CMK (cell line): ENCODE results near the gene MT4.
"Not testable (repeated sequence)": the region's sequence is repeated elsewhere in the genome, so short reads cannot be mapped to it uniquely, and the experiment has no call there.

Experiments
- DNase-seq: peaks from one replicate; pipeline ENCODE4 v3.0.0-alpha.2; 2010; ENCODE audit warnings: low read depth

Gene MT4

DNA sequence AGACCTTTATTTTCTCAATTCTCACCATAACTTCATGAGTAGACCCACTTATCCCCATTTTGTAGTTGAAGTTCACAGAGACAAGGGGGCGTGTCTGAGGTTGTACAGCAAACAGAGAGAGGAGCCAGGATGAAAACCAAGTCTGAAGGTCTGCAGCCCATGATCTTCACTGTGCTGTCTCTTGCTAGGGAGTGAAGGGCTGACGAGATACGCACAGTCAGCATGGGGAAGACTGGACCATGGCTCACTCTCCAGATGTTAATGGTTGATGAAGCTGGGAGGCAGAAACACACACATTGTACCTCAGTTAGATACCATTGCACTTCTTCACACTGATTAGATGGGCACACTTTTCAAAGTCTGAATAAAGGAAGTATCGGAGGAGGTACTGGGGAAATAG, 5.8 kb upstream of the MT4 start:
- DNase-seq = no peak

DNA sequence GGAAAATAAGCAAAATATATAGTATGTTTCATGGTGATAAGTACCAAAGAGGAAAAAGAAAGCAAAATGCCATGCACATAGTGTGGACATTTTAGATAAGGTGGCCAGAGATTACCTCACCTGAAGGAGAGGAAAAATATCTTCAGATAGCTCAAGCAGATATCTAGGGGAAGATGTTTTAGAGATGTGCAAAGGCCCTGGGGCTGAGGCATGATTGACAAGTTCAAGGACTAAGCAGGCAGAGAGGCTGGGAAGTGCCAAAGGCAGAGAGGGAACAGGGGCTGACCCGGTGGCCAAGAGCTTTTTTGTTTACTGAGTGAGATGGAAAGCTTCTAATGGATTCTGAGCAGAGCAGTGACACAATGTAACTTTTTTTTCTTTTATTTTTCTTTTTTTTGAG, 4.4 kb upstream of the MT4 start:
- no peak for DNase-seq

DNA sequence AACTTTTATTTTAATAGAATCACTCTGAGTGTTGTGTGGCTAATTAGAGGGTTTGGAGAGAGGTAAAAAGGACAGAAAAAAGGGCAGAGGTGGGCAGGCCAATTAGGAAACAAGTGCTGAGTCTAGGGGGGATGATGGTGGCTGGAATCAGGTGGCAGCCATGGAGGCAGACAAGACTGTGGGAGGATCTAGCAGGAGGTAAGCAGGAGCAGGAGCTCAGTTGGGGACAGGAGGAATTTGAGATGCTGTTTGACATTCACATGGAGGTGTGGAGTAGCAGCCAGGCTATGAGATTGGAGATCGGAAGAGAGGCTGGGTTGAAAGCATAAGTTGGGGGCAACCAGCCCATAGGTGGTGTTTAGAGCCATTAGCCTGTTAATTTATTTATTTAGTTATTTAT, 3.7 kb upstream of the MT4 start:
- no peak for DNase-seq

DNA sequence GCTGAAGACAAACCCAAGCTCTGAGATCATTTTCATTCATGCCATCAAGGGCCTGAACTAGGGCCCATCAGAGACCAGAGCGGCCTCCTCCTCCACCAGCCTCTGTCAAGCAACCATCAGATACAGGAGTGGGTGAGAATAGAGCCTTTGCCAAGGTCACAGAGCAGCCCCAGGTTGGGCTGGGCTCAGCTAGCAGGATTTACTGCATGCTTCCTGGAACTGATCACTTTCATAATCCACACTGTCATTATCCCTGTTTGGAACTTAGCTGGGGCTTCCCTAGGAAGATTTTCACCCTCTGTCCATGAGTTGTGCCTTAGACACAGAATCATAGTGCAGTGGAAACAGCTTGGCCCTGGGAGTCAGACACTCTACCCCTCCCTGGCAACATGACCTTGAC, 5.1 kb downstream of the MT4 start:
- no peak for DNase-seq

DNA sequence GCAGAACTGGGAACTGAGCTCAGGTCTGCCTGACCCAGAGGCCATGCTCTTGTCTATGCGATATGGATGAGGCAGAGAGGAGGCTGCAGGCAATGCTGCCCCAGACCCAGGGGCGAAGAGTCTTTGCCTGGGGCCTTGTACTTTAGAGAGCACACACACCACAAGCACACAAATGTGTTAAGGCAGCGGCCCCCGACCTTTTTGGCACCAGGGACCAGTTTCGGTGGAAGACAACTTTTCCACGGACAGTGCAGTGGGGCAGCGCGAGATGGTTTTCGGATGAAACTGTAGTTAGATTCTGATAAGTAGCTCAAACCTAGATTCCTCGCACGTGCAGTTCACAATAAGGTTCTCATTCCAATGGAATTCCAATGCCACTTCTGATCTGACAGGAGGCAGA, 6.7 kb downstream of the MT4 start:
- DNase-seq = no peak

DNA sequence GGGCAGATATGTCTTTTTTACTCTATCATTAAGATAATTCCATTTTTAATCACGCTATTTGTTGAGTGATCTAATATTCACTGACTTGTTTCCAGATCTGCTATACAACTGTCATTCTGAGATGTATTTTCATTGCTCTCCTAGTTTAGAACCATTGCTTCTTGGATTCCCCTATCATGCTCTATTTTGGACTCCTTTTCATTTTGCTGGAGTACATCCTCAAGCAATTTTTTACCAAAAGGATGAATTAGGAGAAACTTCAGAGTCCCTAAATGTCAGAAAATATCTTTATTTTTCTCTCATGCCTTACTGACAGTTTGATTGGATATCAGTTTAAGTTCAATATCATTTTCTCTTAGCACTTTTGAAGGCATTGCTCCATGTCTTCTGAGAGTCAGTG, 9.8 kb downstream of the MT4 start:
- no peak for DNase-seq

DNA sequence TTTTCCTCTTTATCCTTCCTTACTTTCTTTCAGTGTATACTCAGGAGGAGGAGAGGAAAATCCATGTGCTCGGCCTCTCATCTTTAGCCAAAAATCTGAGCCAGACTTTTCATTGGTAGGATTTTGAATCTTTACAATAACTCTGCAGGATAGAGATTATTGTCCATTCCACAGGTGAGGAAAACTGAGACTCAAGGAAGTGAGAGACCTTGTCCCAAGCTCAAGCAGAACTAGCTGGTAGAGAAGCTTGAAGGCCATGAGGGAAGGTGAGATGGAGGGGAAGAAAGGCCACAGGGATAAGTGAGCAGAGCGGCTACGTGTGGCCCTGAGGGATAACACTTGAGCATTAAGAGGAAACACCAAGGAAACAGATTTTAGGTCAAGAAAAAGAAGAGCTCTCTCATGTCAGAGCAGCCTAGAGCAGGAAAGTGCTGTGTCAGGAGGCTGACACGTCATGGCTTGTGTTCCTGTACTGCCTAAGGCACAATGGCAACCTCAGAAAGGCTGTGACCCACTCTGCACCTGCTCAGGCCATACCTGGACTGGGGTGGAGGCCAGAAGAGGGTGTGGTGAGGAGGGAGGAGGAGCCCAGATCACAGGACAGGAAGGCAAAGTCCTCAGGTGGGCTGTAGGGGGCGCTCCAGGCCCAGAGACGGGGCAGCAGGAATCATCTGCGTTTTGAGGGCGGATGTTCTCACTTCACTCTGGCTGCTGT, 11.9 kb downstream of the MT4 start:
- DNase-seq = peak; percentile 20

DNA sequence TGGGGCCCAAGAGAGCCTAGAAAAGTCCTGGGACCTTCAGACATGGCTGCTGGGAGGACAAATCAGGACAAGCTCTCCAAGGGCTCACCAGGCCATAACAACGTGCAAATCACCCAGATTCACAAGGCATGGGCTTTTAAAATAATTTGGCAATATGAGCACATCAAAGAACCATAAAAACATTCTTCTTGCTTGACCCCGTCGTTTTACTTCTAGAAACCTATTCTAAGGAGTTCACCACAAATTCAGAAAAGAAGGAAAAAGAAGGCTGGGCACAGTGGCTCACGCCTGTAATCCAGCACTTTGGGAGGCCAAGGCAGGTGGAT, 12.4 kb downstream of the MT4 start:
- DNase-seq = no peak

DNA sequence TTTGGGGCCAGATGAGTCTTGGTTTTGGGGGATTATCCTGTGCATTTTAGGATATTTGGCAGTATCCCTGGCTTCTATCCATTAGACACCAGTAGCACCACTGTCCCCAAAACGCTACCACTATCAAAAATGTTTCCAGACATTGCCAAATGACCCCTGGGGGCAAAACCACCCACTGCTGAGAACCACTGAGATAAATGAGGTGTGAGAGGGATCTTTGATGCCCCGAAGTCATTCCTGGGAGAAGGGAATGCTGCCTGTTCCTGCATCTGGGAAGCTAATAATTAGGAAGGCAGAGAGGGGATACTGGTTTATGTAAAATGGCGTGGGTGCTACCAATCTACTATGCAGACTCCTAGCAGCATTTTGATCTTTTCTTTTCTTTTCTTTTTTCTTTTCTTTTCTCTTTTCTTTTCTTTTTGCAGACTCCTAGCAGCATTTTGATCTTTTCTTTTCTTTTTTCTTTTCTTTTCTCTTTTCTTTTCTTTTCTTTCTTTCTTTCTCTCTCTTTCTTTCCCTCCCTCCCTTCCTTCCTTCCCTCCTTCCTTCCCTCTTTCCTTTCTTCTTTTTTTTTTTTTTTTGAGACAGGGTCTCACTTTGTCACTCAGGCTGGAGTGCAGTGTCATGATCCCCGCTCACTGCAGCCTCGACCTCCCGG, 15.6 kb downstream of the MT4 start:
- DNase-seq = no peak

DNA sequence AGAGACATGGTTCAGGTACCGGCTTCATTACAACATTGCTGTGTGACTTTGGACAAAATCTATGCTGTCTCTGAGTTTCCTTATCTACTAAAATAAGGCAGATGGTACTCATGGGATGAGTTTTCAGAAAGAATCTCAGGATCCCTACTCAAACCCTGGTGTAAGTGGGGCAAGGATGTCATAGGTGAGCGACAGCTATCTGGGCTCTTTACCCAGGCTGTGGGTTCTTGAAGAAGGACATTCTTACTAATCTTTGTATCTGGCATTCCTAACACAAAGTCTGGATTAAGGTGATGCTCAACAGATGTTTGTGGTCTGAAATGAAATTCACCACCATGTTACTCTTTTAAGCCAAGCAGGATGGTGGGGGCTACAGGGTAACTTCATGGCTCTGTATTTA, 18.0 kb downstream of the MT4 start:
- DNase-seq = not testable (repeated sequence)

DNA sequence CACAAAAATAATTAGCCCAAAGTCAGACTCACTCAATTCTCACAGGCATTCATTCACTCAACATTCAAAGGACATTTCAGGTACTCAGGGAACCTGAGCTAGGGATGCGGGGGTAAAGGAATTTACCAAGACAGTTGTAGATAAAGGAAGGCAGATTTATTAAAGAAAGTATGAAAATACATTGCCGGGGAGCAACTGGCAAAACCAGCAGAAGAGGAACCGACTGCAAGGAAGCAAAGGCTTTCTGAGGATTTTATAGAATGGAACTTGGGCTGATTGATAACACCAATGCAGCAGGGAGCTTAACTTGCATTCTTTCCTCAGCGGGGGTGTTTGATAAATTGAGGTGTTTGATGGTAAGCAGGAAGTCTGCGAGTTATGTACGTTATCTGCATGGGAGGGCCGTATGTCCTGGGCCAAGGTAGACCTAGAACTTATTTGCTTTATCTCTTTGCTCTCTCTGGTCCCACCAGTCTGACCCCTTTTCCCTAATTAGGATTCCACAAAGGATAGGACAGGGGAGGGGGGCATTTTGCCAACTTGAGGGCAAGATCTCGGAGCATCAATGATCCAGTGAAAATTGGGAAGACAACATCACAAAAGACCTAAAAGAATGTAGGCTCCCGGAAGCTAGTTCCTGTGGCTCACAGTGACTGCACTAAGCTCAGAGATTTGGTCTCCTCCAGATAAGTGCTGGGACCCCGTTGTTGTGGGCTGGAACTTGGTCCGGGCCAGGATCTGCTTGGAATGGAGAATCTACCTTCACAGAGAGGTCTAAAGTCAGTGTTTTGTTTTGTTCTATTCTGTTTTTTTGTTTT, 18.7 kb downstream of the MT4 start:
- DNase-seq = no peak

DNA sequence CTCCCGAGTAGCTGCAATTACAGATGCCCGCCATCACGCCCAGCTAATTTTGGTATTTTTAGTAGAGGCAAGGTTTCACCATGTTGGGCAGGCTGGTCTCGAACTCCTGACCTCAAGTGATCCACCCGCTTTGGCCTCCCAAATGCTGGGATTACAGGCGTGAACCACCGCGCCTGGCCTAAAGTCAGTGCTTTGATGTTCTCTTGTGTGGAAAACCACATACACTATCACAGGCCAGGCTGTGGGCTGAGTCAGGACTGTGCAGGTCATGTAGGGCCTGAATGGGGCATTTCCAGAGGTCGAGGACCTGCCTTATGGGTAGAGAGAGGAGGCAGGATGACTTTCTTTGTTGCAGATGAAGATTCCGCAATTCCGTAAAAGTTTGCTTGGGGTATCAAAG, 19.4 kb downstream of the MT4 start:
- no peak for DNase-seq

DNA sequence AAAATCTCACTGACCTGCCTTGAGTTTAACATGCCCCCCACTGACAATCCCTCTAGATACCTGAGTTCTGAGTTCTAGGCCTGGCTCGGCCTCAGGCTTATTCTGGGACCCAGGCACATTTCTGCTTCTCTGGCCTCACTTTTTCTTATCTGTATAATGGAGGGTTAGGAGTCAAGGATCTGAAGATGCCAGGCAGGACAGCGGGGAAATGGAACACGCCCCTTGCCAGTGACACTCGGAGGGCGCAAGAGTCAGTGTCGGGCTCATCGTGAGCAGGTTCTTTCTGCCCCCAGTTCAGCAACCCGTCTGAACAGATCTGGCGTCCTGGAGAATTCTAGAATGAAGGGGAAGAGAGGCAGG, 23.9 kb downstream of the MT4 start:
- DNase-seq = no peak

DNA sequence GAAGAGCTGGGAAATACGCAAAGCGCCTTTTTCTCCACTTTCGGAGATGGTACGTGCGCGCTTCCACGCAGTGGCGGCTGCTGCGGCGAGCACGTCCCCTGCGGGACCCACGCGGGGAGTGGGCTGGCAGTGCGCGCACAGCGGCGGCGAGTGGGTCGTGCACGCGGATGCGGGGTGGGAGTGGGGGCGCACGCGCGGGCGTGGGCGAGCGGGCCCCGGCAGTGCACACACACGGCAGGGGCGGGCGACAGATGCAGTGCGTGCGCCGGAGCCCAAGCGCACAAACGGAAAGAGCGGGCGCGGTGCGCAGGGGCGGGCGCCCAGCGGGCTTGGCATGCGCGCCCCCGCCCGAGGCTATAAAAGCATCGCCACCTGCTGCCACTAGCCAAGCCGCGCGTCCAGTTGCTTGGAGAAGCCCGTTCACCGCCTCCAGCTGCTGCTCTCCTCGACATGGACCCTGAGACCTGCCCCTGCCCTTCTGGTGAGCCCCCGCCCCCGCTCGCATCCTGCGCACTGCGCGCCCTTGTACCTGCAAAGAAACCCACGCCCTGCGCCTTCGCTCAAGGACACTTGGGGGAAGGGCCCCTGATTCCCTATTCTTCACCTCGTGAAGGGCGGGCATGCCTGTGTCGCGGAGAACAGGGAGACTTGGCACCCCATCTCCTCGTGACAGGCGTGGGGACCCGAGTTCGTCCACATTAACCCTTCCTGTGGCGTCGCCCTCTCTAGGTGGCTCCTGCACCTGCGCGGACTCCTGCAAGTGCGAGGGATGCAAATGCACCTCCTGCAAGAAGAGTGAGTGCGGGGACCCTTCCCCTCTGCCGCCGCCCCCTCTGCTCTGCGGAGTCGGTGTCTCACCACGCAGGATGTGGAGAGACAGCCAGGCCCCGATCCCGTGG, 24.5 kb downstream of the MT4 start, which contains the start of gene MT3:
Gene MT3 (plus strand): TSS at position 388 of the 899 bp plus-strand sequence. CDS start 63 bp downstream, at position 451.
- no peak for DNase-seq

DNA sequence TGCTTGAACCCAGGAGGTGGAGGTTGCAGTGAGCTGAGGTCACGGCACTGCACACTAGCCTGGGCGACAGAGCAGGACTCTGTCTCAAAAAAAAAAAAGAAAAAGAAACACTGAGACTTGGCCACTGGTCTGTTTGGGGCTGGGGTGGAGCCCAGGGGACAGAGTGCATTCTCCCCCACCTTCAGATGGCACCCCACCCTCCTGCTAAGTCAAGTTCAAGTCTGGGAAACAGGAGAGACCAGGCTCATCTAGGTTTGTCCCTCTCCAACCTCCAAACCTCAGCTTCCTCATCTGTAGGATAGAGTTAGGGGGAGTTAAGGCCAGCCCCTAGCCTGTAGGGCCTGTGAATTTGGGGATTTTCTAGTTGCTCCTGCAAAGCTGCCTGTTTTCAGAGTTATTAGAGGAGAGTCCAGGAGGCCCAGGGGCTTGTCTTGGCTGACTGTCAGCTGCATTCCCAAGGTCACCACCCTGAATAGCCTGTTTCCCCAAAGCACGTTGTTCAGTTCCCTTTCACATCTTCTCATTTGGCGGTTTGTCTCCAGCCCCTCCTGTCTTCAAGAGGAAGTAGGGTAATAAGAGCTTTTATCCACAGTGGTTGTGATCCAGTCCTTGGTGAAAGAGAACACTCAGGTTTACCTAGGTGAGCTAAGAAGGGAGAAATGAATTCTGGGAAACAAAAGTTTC, 26.6 kb downstream of the MT4 start:
- DNase-seq = no peak

DNA sequence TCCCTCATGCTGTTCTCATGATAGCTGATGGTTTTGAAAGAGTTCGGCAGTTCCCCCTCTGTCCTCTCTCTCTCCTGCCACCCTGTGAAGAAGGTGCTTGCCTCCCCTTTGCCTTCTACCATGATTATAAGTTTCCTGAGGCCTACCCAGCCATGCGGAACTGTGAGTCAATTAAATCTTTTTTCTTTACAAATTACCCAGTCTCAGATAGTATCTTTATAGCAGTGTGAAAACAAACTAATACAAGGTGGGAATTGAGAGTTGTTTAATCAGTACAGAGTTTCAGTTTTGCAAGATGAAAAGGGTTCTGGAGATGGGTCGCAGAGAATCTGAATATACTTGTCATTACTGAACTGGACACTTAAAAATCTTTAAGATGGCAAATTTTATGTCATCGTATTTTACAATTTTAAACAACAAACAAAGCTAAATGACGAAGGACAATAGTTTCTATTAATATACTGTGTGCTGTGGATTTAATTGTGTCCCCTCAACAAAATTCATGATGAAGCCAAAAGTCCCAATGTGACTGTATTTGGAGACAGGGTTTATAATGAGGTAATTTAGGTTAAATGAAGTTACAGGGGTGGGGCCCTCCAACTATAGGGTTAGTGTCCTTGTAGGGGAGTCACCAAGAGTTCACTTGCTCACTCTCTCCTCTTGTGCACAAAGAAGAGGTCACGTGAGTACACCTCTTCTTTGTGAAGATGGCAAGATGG, 28.9 kb downstream of the MT4 start:
- no peak for DNase-seq

DNA sequence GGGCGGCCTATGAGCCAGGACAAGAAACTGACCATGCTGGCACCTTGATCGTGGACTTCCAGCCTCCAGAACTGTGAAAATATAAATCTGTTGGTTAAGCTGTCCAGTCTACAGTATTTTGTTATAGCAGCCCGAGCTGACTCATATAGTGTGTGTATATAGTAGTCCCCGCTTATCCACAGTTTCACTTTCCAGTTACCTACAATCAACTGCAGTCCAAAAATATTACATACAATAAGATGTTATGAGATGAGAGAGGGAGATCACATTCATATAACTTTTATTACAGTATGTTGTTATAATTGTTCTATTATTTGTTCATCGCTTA, 29.4 kb downstream of the MT4 start:
- DNase-seq = no peak

DNA sequence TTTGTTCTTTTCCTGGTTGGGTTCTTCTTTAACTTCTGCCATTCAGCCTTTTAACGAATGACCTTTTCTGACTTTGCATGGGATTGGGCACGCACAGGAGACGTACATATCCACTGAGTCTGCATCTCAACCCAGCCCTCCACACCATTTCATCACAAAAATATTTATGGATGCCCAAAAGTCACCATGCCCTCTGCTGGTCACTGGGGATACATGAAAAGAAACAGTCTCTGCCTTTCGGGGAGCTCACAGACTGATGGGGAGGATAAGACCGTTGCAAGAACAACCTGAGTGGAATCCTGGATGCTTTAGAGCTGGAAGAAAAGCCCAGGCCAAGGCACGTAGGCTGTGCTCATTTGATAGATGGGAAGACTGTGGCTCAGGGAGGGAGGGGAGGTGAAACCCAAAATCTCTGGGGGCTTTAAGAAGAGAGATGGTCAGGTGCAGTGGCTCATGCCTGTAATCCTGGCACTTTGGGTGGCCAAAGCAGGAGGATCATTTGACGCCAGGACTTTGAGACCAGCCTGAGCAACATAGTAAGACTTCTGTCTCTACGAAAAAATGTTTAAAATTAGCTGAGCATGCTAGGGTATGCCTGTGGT, 35.6 kb downstream of the MT4 start:
- DNase-seq = no peak

DNA sequence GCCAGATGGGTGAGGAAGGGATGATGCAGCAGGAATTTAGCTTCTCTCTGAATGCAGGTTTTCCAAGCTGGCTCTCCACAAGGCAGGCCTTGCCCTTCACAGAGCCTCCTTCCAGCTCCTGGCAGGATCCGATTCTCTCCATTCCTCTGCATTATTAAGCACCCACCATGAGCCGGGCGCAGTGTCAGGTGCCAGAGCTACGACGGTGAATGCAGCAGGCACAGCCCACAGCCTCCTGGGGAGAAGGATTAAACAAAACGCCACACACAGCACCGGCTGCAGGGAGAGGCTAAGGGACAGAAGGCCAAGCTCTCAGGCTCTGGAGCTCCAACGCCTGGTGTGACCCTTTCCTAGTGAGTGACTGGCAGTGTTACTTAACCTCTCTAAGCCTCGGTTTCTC, 36.5 kb downstream of the MT4 start:
- no peak for DNase-seq

DNA sequence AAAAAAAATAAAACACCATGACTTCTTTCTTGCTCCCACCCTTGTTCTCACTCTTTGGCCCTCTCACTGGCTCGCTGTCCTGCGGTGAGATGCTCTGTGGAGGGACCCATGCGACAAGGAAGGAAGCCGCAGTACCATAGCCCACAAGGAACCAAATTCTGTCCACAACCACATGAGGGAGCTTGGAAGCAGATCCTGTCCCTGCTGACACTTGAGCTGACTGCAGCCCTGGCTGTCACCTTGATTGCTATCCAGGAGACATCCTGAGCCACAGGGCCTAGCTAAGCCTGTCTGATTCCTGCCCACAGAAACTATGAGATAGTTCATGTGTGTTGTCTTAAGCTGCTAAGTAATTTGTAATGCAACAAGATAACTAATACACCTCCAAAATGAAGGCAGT, 38.7 kb downstream of the MT4 start:
- no peak for DNase-seq

DNA sequence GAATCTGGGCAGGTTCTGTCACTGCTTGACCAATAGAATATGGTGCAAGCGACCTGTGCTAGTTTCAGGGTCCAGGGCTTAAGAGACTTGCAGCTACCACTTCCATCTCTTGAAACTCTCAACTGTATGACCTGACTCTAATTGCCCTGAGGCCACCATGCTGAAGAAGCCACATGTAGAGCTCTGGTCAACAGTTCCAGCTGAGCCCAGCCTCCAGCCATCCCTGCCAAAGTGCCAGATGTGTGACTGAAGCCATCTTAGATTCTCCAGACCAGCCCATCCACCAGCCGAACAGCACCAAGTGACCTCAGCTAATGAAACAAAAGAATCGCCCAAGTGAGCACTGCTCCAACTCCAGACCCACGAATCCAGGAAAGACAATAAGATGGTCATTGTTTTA, 40.1 kb downstream of the MT4 start:
- no peak for DNase-seq
